NCI-H748 (cell line): Measurements from ENCODE around the gene RP9.

ENCODE experiments used
- DNase-seq: peaks from one replicate; lab custom pipeline; 2025; ENCODE audit not compliant: unreplicated experiment; lab: John Stamatoyannopoulos, UW

RP9 gene

GRCh38 chr7:33066771-33067170 is 42.4 kb downstream of the RP9 start:
- peak; percentile 17 for DNase-seq

GRCh38 chr7:33065981-33066380 is 43.2 kb downstream of the RP9 start:
- no peak for DNase-seq

GRCh38 chr7:33062782-33063443 is 46.3 kb downstream of the RP9 start:
- peak; percentile 97 for DNase-seq

GRCh38 chr7:33062023-33062781 is 47.0 kb downstream of the RP9 start, which contains the start of gene NT5C3A:
Gene NT5C3A, minus strand, starts transcription at chr7:33062776. Its CDS starts 71 bp downstream, at chr7:33062705.
- DNase-seq: peak; percentile 82

GRCh38 chr7:33061282-33061937 is 47.8 kb downstream of the RP9 start:
- DNase-seq: peak; percentile 24

- DNase-seq: no peak
Measured at GRCh38 chr7:33059635-33060034, 49.6 kb downstream of the RP9 start.

- DNase-seq: no peak
Measured at GRCh38 chr7:33055158-33055557, 54.0 kb downstream of the RP9 start.

GRCh38 chr7:33054261-33054964 is 54.8 kb downstream of the RP9 start:
- DNase-seq: no peak

- no peak for DNase-seq
Measured at GRCh38 chr7:33053721-33054120, 55.5 kb downstream of the RP9 start.

- peak; percentile 52 for DNase-seq
Measured at GRCh38 chr7:33050535-33051318, 58.5 kb downstream of the RP9 start.

GRCh38 chr7:33048704-33049103 is 60.5 kb downstream of the RP9 start:
- no peak for DNase-seq

GRCh38 chr7:33048257-33048656 is 60.9 kb downstream of the RP9 start:
- DNase-seq: no peak

GRCh38 chr7:33044986-33045385 is 64.2 kb downstream of the RP9 start:
- no peak for DNase-seq
